Effector memory CD4-positive, alpha-beta T cell (primary cell): Measurements from ENCODE around the gene ARNT2.

Experiments
- DNase-seq, 3 donors: peaks; one replicate each; pipeline ENCODE4 v3.0.0-alpha.2; 2020
- H3K27ac ChIP-seq: 2 replicates; pipeline ENCODE4 v1.7.0; 2013; ENCODE audit warnings: mild to moderate bottlenecking, low read length, moderate library complexity; ENCODE audit not compliant: insufficient read depth, poor library complexity, severe bottlenecking
- H3K27me3 ChIP-seq: replicated peaks from 2 replicates; pipeline ENCODE4 v1.7.0; 2013; ENCODE audit warnings: mild to moderate bottlenecking, low read length; ENCODE audit not compliant: insufficient read depth, control insufficient read depth, poor library complexity, severe bottlenecking
- H3K36me3 ChIP-seq: 2 replicates; pipeline ENCODE4 v1.7.0; 2013; ENCODE audit warnings: mild to moderate bottlenecking, low read length, moderate library complexity; ENCODE audit not compliant: control insufficient read depth, insufficient read depth
- H3K4me1 ChIP-seq: 2 replicates; pipeline ENCODE4 v1.7.0; 2013; ENCODE audit warnings: low read length, mild to moderate bottlenecking; ENCODE audit not compliant: control insufficient read depth, insufficient read depth, poor library complexity, severe bottlenecking
- H3K4me3 ChIP-seq: 2 replicates; pipeline ENCODE4 v1.7.0; 2013; ENCODE audit warnings: low read length, low read depth, mild to moderate bottlenecking; ENCODE audit not compliant: insufficient read depth, poor library complexity, severe bottlenecking
- H3K9me3 ChIP-seq: 2 replicates; pipeline ENCODE4 v1.7.0; 2013; ENCODE audit warnings: mild to moderate bottlenecking, low read length, moderate library complexity; ENCODE audit not compliant: control insufficient read depth

ARNT2 gene

DNA sequence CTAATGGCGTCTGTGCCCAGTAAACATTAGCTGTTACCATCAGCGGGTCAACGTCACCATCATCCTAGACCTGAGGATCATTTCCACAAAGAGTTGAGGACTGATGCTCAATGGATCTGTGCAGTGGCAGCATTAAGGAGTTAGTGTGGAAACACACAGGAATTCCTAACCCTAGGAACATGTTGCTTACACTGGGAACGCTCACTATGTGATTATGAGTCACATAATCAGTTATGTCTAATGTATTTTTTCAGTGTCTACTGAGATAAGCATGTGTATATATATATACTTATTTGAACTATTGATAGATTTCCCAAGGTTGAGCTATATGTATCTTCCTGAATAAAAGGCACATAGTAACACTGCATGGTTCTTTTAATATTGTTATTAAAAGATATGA is 19.0 kb downstream of the ARNT2 start:
- no peak for DNase-seq
- Histone ChIP-seq H3K4me1 (no peaks in the 10 kb centered on the region), H3K4me3 (no peak overlapping the region)

DNA sequence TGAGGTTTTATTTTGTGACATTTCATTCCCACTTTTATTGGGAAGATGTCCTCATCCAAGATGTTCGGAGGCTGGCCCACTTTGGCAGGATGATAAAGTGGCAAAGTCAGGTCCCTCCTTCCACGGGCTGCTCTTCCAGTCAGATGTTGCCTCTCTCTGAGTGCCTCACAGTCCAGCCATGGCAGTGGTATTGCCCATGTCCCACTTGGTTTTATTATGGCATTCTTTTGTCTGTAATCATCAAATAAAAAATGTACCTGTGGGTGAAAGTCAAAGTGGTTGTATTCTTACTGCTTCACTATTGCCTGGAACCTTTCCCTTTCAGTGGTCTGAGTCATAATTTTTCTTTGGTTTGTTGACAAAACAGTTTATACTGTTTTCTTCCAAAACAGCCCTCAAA is 20.2 kb downstream of the ARNT2 start:
- no peak overlapping the region for H3K4me3 ChIP-seq
- DNase-seq = no peak
- H3K27ac ChIP-seq = no peak overlapping the region
- no peaks in the 10 kb centered on the region for H3K9me3 ChIP-seq
- no peaks in the 10 kb centered on the region for H3K4me1 ChIP-seq
- H3K36me3 ChIP-seq = no peaks in the 10 kb centered on the region
- no peaks in the 10 kb centered on the region for H3K27me3 ChIP-seq

More for the DNA sequence above, 19.0 kb downstream of the ARNT2 start:
- H3K9me3 ChIP-seq = no peaks in the 10 kb centered on the region
- no peaks in the 10 kb centered on the region for H3K36me3 ChIP-seq
- no peak overlapping the region for H3K27ac ChIP-seq
- no peaks in the 10 kb centered on the region for H3K27me3 ChIP-seq

DNA sequence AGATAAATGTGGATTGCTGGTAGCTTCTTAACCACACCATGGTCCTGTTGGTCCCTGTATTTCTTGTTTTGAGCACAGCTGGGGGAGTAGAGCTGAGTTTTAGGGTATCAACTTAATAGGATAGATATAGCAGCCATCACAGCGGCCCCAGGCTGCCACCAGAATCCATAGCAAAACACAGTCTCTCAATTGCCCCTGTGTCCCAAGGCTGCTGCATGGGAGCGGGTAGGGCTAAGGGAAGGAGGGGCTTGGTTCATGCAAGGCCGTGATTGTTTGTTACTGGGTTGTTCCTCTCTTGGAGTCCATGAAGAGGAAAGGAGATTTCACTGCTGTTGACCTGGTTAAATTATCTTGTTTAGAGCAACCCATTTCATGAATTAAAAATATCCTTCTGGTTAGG is 22.1 kb downstream of the ARNT2 start:
- H3K36me3 ChIP-seq = no peaks in the 10 kb centered on the region
- H3K27me3 ChIP-seq = no peaks in the 10 kb centered on the region
- DNase-seq = no peak
- no peaks in the 10 kb centered on the region for H3K4me1 ChIP-seq
- H3K4me3 ChIP-seq = no peak overlapping the region
- H3K27ac ChIP-seq = no peak overlapping the region
- H3K9me3 ChIP-seq = no peaks in the 10 kb centered on the region

DNA sequence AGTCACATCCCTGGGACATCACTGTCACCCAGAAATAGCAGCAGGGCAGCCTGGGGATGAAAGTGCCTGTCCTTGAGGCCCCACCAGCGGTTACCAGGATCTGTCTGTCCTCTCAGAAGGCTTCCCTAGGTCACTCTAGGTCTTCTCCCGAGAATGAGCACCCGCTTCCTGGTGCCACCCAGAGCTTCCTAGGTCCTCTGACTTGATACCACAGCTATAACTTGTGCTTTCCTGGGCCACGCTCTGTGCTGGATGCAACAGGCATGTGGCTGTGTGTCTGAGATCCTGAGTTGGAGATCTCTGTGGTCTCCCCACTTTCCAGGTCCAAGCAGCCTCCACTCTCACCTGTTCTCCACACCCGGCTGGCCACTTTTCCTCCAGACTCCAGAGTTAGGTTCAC is 25.8 kb downstream of the ARNT2 start:
- Histone ChIP-seq H3K27ac (no peak overlapping the region), H3K27me3 (no peaks in the 10 kb centered on the region), H3K9me3 (no peaks in the 10 kb centered on the region), H3K4me3 (no peak overlapping the region), H3K4me1 (no peaks in the 10 kb centered on the region), H3K36me3 (no peaks in the 10 kb centered on the region)
- DNase-seq = no peak

DNA sequence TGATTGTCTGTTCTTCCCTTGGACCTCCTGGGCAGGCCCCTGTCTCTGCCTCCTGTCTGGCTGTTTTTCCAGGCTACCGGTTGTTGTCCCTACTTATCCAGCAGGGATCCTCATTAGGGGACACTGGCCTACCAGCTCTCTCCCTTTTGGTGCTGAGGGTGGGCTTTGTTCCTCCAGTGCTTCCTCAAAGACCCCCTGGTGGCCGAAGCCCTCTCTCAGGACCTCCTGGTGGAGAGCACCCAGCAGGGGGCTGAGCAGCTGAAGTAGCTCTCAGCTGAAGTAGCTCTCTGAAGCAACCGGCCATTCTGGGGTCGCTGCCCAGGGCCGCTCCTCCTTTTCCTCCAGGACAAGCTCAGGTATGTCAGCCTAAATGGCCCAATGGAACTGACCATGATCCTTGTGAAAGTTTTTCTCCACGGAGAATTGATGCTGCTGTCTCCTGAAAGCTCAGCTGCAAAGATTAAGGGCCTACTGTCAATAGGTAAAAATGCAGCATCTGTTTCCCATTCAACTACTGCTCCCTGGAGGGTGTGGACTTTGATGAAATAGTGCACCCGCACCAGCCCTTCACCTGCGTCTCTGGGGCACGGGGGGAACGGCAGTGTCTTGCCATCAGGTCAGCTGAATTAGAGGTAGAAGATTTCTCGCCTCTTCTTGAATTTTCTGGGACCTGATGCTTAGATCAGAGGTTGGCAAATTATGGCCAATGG is 27.6 kb downstream of the ARNT2 start:
- no peak overlapping the region for H3K27ac ChIP-seq

DNA sequence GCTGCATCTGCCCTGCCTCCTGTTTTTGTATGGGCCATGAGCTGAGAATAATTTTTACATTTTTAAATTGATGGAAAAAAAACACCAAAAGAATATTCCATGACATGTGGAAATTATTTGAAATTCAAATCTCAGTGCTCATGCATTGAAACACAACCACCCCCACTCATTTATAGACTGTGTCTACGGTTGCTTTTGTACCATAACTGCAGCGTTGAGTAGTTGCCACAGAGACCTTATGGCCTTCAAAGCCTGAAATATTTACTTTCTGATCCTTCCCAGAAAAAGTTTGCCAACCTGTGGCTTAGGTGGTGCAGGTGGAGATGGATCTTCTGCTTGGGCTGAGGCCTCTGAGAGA is 28.1 kb downstream of the ARNT2 start:
- Histone ChIP-seq H3K27ac (no peak overlapping the region), H3K36me3 (no peaks in the 10 kb centered on the region), H3K27me3 (no peaks in the 10 kb centered on the region), H3K4me3 (no peak overlapping the region), H3K4me1 (no peaks in the 10 kb centered on the region), H3K9me3 (no peaks in the 10 kb centered on the region)
- no peak for DNase-seq

More for the DNA sequence above, 27.6 kb downstream of the ARNT2 start:
- Histone ChIP-seq H3K36me3 (no peaks in the 10 kb centered on the region), H3K27me3 (no peaks in the 10 kb centered on the region), H3K4me1 (no peaks in the 10 kb centered on the region), H3K4me3 (no peak overlapping the region), H3K9me3 (no peaks in the 10 kb centered on the region)
- DNase-seq = no peak

DNA sequence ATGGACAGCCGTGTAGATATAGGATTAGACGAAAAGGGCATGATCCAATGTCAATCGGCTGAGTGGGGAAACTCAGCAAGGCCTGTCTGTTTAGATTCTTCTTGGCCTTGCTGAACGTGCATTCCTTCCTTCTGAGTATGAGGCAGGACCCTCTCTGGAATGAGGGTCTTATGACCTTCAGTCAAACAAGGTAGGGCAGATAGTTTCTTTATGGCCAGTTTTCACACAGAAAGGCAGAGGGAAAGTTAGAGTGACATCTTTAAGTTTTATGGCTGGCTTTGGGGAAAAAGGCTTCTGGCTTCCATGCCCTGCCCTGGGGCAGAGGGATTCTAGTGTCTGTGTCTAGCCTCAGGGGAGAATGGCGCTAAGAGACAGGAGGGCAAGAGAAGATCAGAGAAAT is 29.7 kb downstream of the ARNT2 start:
- Histone ChIP-seq H3K36me3 (no peaks in the 10 kb centered on the region), H3K27ac (no peak overlapping the region), H3K9me3 (no peaks in the 10 kb centered on the region), H3K4me3 (no peak overlapping the region), H3K27me3 (no peaks in the 10 kb centered on the region), H3K4me1 (no peaks in the 10 kb centered on the region)
- no peak for DNase-seq

DNA sequence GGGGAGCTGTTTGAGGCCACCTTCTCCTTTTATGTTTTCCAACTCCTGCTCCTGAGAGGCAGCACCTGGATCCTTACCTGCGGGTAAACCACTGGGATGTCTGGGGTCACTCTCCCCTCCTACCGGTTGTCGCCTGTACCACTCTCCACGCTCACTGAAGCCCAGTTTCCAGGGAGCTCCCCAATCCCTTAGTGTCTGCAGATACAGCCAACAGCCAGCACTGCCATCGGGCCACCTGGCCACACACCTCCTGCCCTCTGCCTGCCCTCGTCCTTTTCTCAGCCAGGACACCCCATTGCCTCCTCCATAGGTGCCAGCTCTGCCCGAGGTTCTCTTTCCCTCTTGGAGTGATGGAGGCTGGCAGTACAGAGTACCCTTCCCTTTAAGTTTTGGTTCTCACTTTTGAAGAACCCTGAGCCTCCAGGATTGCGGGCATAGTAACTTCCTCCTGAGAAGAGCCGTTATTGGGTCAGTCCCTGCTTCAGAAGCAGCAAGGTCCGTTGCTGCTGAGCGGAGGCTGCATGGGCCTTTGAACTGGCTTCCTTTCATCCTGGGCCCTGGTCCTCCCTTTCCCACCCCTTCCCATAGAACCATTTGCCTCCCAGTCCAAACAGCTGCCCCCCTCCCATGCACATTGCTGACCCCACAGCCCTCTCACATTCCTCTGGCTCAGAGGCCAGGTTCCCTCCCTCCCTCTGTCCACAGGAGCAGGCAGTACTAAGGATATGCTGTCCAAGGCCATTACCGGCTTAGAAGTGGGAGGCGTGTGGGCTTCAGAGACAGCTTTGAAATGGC is 30.9 kb downstream of the ARNT2 start:
- Histone ChIP-seq H3K27ac (no peak overlapping the region), H3K4me3 (no peak overlapping the region), H3K9me3 (no peaks in the 10 kb centered on the region), H3K4me1 (no peaks in the 10 kb centered on the region), H3K27me3 (no peaks in the 10 kb centered on the region), H3K36me3 (no peaks in the 10 kb centered on the region)
- DNase-seq = no peak

DNA sequence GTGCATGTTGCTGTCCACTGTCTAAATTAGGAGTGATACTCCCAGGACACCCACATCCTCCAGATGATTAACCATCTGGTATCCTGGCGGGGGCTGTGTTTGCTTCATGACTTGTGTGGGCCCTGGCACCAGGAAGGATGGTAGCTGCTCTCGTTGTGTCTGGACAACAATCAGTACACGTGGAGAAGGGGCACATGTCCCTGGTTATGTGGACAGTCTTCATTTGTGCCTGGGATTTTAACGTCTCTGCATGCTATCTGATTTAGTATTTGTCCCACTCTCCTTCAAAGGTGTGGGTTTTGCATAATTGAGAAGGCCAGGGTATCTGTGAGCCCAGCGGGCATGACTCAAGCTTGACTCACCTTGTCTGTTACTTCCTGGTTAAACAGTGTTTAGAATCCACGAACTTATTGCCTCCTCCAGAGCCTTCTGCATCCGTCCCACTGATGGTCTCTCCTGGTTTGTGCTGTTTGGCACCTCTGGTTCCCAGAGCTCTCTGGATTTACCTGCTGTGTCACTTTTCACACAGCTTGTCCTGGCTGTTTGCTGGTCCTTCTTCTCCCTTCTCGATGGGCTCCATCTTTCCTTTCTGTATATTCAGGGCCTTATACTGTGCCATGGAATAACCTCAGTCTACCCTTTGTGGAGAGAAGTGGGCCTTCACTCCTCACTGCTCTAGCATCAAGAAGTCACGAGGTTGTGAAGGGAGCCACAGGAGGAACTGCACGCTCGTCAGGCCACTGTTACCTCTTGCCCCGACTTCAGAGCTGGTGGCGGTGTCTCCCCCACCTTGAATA is 32.5 kb downstream of the ARNT2 start:
- no peaks in the 10 kb centered on the region for H3K36me3 ChIP-seq
- H3K27ac ChIP-seq = no peak overlapping the region
- no peak for DNase-seq
- H3K4me3 ChIP-seq = no peak overlapping the region
- H3K9me3 ChIP-seq = no peaks in the 10 kb centered on the region
- no peaks in the 10 kb centered on the region for H3K27me3 ChIP-seq
- H3K4me1 ChIP-seq = no peaks in the 10 kb centered on the region
